ENCODE data around the gene NAA80.
"Not testable (repeated sequence)": the region's sequence is repeated elsewhere in the genome, so short reads cannot be mapped to it uniquely, and the experiment has no call there.

NAA80 gene

DNA sequence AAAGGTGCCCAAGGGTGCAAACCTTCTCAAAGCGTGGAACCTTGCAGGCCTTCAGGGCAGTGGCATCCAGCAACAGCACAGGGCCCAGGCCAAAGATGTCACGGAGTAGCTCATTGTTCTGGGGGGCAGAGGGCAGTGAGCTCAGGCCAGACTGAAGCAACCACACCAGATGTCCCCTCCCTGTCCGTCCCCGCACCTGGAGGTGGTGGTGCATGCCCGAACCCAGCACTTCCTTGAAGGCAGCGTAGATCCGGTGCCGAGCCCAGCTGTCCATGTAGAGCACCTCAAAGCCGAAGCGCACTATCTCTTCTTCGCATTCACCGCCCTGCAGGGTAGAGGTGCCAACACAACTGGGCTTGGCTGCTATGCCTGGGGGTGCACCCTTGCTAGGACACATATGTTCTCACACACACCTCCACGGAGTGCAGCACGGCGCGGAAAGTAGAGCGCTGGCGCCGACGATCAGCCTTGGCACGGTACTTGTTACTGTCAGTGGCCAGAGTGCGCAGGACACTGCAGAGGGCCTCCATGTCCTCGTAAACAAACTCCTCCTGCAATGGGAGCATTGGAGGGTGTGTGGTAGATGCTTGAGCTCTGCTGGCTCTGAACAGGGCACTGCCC lies 10.7 kb downstream of the NAA80 start:
- TF ChIP-seq, protein P1, sequence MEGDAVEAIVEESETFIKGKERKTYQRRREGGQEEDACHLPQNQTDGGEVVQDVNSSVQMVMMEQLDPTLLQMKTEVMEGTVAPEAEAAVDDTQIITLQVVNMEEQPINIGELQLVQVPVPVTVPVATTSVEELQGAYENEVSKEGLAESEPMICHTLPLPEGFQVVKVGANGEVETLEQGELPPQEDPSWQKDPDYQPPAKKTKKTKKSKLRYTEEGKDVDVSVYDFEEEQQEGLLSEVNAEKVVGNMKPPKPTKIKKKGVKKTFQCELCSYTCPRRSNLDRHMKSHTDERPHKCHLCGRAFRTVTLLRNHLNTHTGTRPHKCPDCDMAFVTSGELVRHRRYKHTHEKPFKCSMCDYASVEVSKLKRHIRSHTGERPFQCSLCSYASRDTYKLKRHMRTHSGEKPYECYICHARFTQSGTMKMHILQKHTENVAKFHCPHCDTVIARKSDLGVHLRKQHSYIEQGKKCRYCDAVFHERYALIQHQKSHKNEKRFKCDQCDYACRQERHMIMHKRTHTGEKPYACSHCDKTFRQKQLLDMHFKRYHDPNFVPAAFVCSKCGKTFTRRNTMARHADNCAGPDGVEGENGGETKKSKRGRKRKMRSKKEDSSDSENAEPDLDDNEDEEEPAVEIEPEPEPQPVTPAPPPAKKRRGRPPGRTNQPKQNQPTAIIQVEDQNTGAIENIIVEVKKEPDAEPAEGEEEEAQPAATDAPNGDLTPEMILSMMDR (IDR thresholded peaks at IDR 0.05; ENCODE audit: borderline replicate concordance, insufficient read depth, low read depth, low read length): no peak
- no peak overlapping the region for H3K4me3 ChIP-seq (ENCODE audit: low read depth, low read length)

DNA sequence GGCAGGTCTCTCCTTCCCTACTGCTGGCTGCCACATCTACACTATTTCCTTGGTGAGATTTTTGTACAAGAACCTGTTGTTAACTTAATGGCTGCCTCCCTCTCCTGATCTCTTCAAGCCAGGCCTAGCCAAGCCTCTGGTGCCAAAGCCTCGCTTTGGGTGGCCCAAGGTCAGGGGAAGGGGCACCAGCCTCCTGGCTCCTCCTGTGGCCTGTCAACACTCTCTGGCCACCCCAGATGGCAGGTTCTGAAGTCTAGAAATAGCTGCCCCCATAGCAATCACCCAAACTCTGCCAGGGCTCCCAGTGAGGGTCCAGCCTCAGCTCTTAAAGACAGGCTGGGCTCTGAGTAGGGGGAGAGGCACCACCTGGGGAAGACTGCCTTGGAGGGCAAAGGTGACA lies 11.9 kb downstream of the NAA80 start:
- TF ChIP-seq, protein P1 (IDR thresholded peaks at IDR 0.05; ENCODE audit: borderline replicate concordance, insufficient read depth, low read depth, low read length): no peak
- no peak overlapping the region for H3K4me3 ChIP-seq (ENCODE audit: low read depth, low read length)

DNA sequence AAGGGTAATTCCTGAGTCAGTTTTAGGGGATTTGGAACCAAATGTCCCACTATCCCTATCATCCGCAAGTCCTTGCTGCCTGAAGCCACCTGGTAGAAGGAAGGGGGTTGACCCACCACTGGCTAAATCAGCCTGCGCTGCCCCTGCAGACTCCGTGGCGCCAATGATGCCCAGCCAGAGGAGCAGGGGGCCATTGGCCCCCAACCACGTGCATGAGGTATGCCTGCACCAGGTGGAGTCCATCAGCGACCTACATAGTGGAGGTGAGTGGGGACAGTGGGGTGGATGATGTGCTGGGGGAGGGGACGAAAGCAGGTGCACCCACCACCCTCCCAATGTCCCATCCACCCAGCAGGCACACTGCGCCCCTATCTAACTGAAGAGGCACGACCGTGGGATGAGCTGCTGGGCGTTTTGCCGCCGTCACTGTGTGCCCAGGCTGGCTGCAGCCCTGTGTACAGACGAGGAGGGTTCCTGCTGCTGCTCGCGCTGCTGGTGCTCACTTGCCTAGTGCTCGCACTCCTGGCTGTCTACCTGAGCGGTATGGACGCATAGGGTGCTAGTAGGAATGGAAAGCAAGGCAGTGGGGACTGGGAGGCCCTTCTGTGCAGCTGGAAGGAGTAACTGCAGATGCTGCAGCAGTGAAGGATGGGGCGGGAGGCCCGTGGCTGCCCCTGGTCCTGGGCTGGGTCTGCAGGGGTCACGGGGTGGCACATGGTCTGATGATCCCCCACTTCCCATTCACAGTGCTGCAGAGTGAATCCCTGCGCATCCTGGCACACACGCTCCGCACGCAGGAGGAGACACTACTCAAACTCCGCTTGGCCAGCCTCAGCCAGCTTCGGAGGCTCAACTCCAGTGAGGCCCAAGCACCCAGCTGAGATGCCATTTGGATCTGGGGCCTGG lies 12.6 kb downstream of the NAA80 start:
- TF ChIP-seq, protein P1 (IDR thresholded peaks at IDR 0.05; ENCODE audit: borderline replicate concordance, insufficient read depth, low read depth, low read length): no peak
- H3K4me3 ChIP-seq (ENCODE audit: low read depth, low read length): no peak overlapping the region

DNA sequence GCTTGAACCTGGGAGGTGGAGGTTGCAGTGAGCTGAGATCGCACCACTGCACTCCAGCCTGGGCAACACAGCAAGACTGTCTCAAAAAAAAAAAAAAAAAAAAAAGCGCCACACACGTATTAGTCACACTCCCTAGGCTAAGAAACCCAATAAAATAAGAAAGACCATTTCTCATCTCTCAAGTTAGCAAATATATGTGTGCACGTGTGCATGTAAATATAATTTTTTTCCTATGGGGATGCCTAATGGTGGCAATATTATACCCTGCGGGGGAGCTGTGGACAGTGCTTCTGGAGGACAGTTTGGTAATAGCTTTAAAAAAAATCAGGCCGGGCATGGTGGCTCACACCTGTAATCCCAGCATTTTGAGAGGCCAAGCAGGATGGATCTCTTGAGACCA lies 15.1 kb downstream of the NAA80 start:
- H3K4me3 ChIP-seq (ENCODE audit: low read depth, low read length): not testable (repeated sequence)

DNA sequence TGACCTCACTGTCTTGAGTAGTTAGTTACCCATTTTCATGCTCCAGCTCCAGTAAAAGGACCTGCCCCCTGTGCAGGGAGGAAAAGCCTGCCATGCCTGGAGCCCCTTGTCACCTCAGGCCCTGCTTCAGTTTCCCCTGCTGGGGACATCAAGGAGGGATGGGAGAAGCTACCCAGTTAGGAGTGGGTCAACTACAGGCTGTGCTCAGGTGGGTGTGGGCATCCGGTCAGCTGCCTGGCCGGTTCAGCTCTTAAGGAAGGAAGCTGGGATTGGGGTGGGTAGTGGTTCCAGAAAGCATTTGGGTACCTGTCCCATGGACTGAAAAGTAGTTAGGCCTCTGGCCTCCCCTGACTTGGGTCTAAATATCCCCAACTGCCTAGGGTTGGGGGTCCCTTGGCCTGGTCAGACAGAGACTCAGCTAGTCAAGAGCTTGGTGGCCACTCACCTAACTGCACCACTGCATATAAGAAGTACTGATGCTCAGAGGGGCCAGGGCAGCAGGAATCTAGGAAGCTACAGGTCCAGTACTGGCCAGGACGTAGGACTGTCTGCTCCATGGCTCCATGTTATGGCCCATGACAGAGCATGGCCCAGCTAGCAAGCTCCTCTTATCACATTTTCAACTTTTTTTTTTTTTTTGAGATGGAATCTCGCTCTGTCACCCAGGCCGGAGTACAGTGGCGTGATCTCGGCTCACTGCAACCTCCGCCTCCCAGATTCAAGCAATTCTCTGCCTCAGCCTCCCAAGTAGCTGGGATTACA lies 19.8 kb downstream of the NAA80 start:
- H3K4me3 ChIP-seq (ENCODE audit: low read depth, low read length): no peak overlapping the region
- TF ChIP-seq, protein P1 (IDR thresholded peaks at IDR 0.05; ENCODE audit: borderline replicate concordance, insufficient read depth, low read depth, low read length): no peak

DNA sequence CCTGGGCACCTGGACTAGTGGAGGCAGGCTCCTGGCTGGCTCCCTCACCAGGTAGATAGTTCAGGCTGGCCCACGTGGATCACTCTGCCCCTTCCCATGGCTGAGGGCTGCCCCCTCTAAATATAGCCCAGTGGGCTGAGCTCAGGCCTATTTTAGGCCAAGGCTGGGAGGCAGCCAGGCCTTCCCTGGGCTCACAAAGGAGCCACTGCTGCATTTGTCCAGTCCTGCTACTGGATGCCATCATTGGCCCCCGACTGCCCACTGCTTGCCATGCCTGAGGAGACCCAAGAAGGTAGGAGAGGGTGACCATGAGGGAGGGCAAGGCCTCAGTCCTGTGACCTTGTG lies 20.4 kb downstream of the NAA80 start, which contains the start of gene LSMEM2:
TSS of gene LSMEM2 (plus strand) at position 208 of the 345 bp plus-strand sequence. CDS start at position 235, 27 bp downstream.
- TF ChIP-seq, protein P1 (IDR thresholded peaks at IDR 0.05; ENCODE audit: borderline replicate concordance, insufficient read depth, low read depth, low read length): no peak
- no peak within 1 kb of the TSS for H3K4me3 ChIP-seq (ENCODE audit: low read depth, low read length)

DNA sequence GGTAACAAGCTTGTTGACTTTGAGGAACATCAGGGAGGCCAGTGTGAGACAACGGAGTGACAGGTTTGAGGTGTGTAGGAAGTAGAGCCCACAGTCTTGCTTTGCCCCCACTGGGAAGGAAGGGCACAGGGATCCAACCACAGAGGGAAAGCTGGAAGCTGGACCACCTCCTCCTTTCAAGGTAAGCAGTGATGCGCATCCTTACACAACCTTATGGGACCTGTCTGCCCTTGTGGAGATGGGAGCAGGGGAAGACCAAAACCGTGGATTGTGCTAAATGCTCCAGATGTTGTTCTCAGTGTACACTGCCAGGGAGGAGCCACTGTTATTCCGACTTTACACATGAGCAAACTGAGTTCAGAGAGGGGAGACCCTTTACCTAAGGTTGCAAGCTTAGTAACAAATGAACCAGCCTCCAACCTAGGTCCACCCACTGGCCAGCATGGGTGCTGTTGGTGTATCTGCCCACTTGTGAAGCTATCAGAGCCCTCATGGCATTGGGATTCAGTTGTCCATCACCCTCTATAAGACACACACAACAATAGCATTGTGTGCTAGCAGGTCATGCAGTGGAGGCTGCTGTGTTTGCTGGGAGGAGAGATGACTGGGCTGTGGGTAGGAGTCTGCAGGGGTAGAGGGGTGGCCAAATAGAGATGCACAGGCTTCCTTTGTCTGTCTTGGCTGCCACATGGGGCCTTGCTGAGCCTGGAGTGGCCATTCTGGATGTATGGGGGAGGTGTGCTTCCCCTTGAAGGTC lies 20.9 kb downstream of the NAA80 start:
- H3K4me3 ChIP-seq (ENCODE audit: low read depth, low read length): no peak overlapping the region
- TF ChIP-seq, protein P1 (IDR thresholded peaks at IDR 0.05; ENCODE audit: borderline replicate concordance, insufficient read depth, low read depth, low read length): no peak

Measured in GM12875 (cell line).